AG04449 (cell line): ENCODE results near the gene MAT2B.

Experiments used
- CTCF ChIA-PET: fragments of 350-600 bp; formaldehyde crosslinking; extraction: SDS; loops from one replicate; lab custom pipeline; 2021; ENCODE audit warnings: antibody characterized with exemption; lab: Yijun Ruan, JAX
- POLR2A ChIA-PET: fragments of 400-600, 350-600 bp; formaldehyde crosslinking; extraction: SDS; loops from one replicate; lab custom pipeline; 2020; ENCODE audit warnings: antibody characterized with exemption, inconsistent platforms; lab: Yijun Ruan, JAX
- DNase-seq: peaks from one replicate; pipeline ENCODE4 v3.0.0-alpha.2; 2010; ENCODE audit warnings: low read depth, low spot score
- H3K4me3 ChIP-seq: 2 replicates; pipeline ENCODE4 v1.5.1; 2011; ENCODE audit warnings: low read depth, mild to moderate bottlenecking, control low read depth, low read length
- TF ChIP-seq, protein P1 (sequence below): IDR thresholded peaks from one replicate; pipeline ENCODE4 v1.5.1; 2011; ENCODE audit warnings: mild to moderate bottlenecking, moderate library complexity, low read length, control low read depth, inconsistent platforms; ENCODE audit not compliant: insufficient read depth; ENCODE audit errors: missing control alignments

MAT2B gene

DNA sequence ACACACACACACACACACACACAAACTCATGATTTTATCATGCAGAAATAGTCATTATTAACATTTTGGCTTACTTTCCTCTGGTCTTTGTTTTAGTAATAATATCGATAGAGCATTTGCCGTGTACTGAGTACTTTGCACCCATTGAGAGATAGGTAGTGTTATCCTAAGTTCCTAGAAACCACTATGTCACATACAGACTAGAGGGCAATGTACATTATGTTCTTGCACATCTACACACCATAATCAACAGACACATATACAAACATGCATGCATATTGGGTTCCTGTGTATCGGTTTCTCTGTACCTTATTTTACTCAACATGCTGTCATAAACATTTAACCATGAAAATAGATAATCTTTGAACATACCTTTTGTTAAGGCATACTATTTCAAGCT lies 45.7 kb downstream of the MAT2B start:
- H3K4me3 ChIP-seq: no peak overlapping the region
- no peak for DNase-seq
- ChIA-PET POLR2A (no interaction called here), CTCF (interaction anchor here (2.1 kb wide), 1 partner anchor 14 kb away, joined by 8 read pairs; no protein-coding TSS in a partner anchor)
- TF ChIP-seq, protein P1, sequence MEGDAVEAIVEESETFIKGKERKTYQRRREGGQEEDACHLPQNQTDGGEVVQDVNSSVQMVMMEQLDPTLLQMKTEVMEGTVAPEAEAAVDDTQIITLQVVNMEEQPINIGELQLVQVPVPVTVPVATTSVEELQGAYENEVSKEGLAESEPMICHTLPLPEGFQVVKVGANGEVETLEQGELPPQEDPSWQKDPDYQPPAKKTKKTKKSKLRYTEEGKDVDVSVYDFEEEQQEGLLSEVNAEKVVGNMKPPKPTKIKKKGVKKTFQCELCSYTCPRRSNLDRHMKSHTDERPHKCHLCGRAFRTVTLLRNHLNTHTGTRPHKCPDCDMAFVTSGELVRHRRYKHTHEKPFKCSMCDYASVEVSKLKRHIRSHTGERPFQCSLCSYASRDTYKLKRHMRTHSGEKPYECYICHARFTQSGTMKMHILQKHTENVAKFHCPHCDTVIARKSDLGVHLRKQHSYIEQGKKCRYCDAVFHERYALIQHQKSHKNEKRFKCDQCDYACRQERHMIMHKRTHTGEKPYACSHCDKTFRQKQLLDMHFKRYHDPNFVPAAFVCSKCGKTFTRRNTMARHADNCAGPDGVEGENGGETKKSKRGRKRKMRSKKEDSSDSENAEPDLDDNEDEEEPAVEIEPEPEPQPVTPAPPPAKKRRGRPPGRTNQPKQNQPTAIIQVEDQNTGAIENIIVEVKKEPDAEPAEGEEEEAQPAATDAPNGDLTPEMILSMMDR: no peak

DNA sequence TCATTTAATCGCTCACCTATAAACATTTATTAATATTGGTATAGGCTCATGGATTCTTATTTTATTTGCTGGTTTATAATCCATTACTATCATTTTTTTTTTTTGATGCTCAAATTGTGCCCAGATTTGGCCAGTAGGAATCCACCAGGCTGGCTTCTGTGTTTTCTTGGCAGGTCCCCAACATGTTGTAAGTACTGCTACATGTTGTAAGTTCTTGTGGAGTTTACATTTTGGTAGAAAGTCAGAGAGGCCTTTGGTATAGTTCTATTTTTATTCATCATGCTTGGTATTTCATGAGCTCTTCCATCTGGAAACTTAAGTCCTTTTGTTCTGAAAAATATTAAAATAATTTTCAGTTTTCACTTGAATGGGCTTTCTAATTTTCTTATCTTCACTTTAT lies 47.1 kb downstream of the MAT2B start:
- H3K4me3 ChIP-seq: no peak overlapping the region
- TF ChIP-seq, protein P1: no peak
- POLR2A ChIA-PET: no interaction called here
- DNase-seq: no peak
- CTCF ChIA-PET: interaction anchor here (1.0 to 2.1 kb wide), 2 partner anchors 11 to 12 kb away, joined by 3 to 8 read pairs; no protein-coding TSS in a partner anchor

DNA sequence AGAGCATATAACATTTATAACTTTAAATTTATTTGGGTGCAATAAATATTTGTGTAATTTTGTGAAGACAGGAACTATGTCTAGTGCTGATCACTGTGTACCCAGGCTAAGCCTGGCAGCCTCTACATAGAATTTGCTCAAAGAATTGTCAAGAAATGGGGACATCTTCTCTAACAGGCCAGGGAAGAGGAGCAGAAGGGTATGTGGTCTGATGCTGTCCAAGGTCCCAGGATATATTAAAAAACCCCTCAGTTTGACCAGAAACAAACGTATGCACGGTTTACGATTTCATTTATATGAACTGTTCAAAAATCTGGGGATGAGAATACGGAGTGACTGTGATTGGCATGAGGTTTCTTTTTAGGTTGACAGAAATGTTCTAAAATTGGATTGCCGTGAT lies 55.9 kb downstream of the MAT2B start:
- H3K4me3 ChIP-seq: no peak overlapping the region
- TF ChIP-seq, protein P1: no peak
- CTCF ChIA-PET: interaction anchor here (1.5 to 13.3 kb wide), 2 partner anchors 11 to 943 kb away, joined by 4 to 152 read pairs; no protein-coding TSS in a partner anchor
- no peak for DNase-seq
- POLR2A ChIA-PET: no interaction called here

DNA sequence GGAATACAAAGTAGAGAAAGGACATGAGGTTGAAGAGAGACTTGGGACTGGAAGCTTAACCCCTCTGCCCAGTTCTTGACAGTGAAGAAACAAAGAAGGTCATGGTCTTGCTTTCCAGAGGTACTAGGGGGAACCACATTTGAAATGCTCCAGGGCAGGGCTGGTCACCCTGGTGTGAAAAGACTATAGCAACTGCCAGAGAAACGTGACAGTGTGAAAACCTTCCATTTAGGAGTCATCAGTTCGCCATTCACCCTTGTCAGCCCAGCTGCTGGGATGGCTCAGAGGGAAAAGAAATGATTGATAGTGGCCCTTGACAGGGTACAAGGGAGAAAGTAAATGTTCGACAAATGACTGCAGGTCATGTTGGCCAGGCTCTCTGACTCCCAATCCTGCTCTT lies 56.7 kb downstream of the MAT2B start:
- no peak overlapping the region for H3K4me3 ChIP-seq
- ChIA-PET CTCF (interaction anchor here (1.4 to 13.3 kb wide), 3 partner anchors 11 to 942 kb away, joined by 3 to 152 read pairs (median 4); no protein-coding TSS in a partner anchor), POLR2A (no interaction called here)
- DNase-seq: no peak
- TF ChIP-seq, protein P1: no peak

DNA sequence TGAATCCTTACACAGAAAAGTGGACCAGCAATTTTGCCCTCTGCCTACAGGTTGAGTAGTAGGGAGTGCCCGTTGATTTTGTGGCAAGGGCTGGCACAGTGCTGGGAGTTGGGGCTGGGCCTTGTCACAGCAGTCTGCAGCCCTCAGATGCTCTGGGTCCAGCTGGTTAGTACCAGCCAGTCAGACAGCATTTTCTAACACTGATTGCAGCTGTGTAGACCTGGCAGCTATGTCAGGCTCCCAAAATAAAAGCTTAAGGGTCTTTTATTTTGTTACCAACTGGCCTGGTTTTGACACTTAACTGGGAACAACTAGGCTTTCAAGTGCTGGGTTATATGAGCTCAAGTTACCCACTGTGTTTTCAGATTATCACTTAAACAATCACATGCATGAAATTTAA lies 57.7 kb downstream of the MAT2B start:
- DNase-seq: no peak
- CTCF ChIA-PET: interaction anchor here (0.7 to 13.3 kb wide), 8 partner anchors 10 to 1645 kb away, joined by 3 to 152 read pairs (median 4); no protein-coding TSS in a partner anchor
- H3K4me3 ChIP-seq: no peak overlapping the region
- TF ChIP-seq, protein P1: no peak
- POLR2A ChIA-PET: no interaction called here

DNA sequence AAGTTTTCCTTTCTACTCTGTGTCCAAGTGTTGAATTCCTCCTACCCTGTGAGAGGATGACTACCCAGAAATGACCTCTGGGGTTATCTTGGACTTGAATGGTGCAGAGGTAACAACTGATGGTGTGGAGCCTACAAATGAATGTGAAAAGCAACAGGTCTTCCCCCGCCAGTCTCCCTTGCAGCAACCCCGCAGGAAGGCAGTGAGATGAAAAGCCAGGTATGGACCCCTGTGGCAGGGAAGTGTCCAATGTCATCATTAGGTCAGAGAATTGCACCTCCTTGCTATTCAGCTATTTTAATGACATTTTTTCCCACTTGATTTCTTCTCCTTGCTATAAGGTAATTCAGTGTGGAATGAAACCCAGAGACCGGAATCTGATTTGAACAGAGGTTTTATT lies 58.5 kb downstream of the MAT2B start:
- TF ChIP-seq, protein P1: no peak
- CTCF ChIA-PET: interaction anchor here (0.6 to 13.3 kb wide), 8 partner anchors 12 to 1648 kb away, joined by 3 to 152 read pairs (median 4); no protein-coding TSS in a partner anchor
- POLR2A ChIA-PET: no interaction called here
- DNase-seq: no peak
- H3K4me3 ChIP-seq: no peak overlapping the region
